GM19397 (cell line): Measurements from ENCODE around the gene SEMA6D.

ENCODE experiments used
- ATAC-seq: cut with Tn5 transposase; IDR thresholded peaks from one replicate; pipeline ENCODE4 v1.9.1; 2021; ENCODE audit warnings: mild to moderate bottlenecking, moderate library complexity; ENCODE audit not compliant: unreplicated experiment

Gene SEMA6D

GRCh38 chr15:47819158-47819557 is 101.9 kb downstream of the SEMA6D start:
- no peak for ATAC-seq

GRCh38 chr15:47820057-47820746 is 102.9 kb downstream of the SEMA6D start:
- no peak for ATAC-seq

- ATAC-seq: no peak
Measured at GRCh38 chr15:47820747-47821319, 103.5 kb downstream of the SEMA6D start.

GRCh38 chr15:47822048-47822447 is 104.7 kb downstream of the SEMA6D start:
- ATAC-seq: no peak
